ENCODE measurements around the gene IGSF21. TPM values are rescaled to one million over a fixed set of nuclear protein-coding genes. Genes with fewer than 3 reads are reported as not detected.

Gene IGSF21
- polyA plus RNA-seq, 3 donors, result not detected

DNA sequence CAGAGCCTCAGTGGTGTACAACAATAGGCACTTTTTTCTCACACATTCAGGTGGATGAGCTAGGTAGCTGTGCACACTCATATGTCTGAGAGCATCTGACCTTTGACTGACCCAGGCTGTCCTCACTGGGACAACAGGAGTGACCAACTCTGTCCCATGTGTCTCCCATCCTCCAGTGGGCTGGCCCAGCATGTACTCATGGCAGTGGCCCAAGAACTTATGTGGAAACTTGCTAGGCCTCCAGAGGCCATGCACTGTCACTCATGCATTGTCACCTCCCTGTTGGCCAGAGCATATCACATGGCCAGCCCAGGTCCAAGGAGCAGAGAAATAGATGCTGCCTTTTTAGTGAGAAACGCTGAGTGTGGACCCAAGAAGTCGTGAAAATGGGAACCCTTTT, 158.8 kb downstream of the IGSF21 start:
- no peaks in the 10 kb centered on the region for H3K36me3 Mint-ChIP-seq
- Histone ChIP-seq H3K9me3 (replicated peaks in 1 of 2; ENCODE audit: control insufficient read depth in 1 of 2, insufficient read depth in 1 of 2, low read length in 2 of 2) (no peaks in the 10 kb centered on the region), H4K20me1 (ENCODE audit: insufficient read depth, low read length) (no peaks in the 10 kb centered on the region), H3K27me3 (ENCODE audit: control insufficient read depth in 2 of 2, insufficient read depth in 2 of 2, low read length in 2 of 2) (no peaks in the 10 kb centered on the region), H3K4me3 (replicated peaks in 1 of 3; ENCODE audit: low read depth in 2 of 3, low read length in 3 of 3) (no peak overlapping the region), H3K79me2 (ENCODE audit: insufficient read depth, low read length) (no peaks in the 10 kb centered on the region), H2AFZ (ENCODE audit: insufficient read depth, low read depth, low read length, poor library complexity, severe bottlenecking) (no peak overlapping the region), H3K27ac (ENCODE audit: low read depth in 1 of 2, low read length in 2 of 2) (no peak overlapping the region), H3K36me3 (replicated peaks in 1 of 2; ENCODE audit: control insufficient read depth in 1 of 2, insufficient read depth in 2 of 2, low read length in 2 of 2) (no peaks in the 10 kb centered on the region), H3K4me1 (ENCODE audit: control insufficient read depth in 1 of 2, insufficient read depth in 2 of 2, low read length in 2 of 2) (no peaks in the 10 kb centered on the region), H3K9ac (ENCODE audit: insufficient read depth, low read length, poor library complexity, severe bottlenecking) (no peak overlapping the region), H3K4me2 (replicated peaks; ENCODE audit: extremely low read depth, low read length, poor library complexity, severe bottlenecking) (no peak overlapping the region)
- TF ChIP-seq CTCF (IDR thresholded peaks at IDR 0.05), result no peak
- H3K9me3 Mint-ChIP-seq, result peaks cover 0 to 4% (median 0%) of the 10 kb centered on the region in 7 donors
- 78% methylated on average over 2 of the region's 2 CpGs for WGBS (ENCODE audit: insufficient coverage)
- peaks cover 3 to 8% (median 6%) of the 10 kb centered on the region in 3 donors for H3K27me3 Mint-ChIP-seq (ENCODE audit: low read depth in 3 of 3)
- no peaks in the 10 kb centered on the region for H3K4me1 Mint-ChIP-seq
- intact Hi-C loops (cut with micrococcal nuclease), result no loop called here
- no peak for DNase-seq
- no peak overlapping the region for H3K27ac Mint-ChIP-seq
- no peak overlapping the region for H3K4me3 Mint-ChIP-seq

GRCh38 chr1:18271336-18271735, 163.7 kb downstream of the IGSF21 start:
- peaks cover 3 to 6% (median 6%) of the 10 kb centered on the region in 3 donors for H3K27me3 Mint-ChIP-seq (ENCODE audit: low read depth in 3 of 3)

More at GRCh38 chr1:18271336-18271735, 163.7 kb downstream of the IGSF21 start:
- no peak overlapping the region for H3K27ac Mint-ChIP-seq
- H3K36me3 Mint-ChIP-seq, result no peaks in the 10 kb centered on the region
- H3K9me3 Mint-ChIP-seq, result peaks cover 0 to 6% (median 2%) of the 10 kb centered on the region in 7 donors
- no peak overlapping the region for H3K4me3 Mint-ChIP-seq
- Histone ChIP-seq H3K36me3 (replicated peaks in 1 of 2; ENCODE audit: control insufficient read depth in 1 of 2, insufficient read depth in 2 of 2, low read length in 2 of 2) (no peaks in the 10 kb centered on the region), H3K9ac (ENCODE audit: insufficient read depth, low read length, poor library complexity, severe bottlenecking) (no peak overlapping the region), H3K4me1 (ENCODE audit: control insufficient read depth in 1 of 2, insufficient read depth in 2 of 2, low read length in 2 of 2) (no peaks in the 10 kb centered on the region), H3K4me2 (replicated peaks; ENCODE audit: extremely low read depth, low read length, poor library complexity, severe bottlenecking) (no peak overlapping the region), H2AFZ (ENCODE audit: insufficient read depth, low read depth, low read length, poor library complexity, severe bottlenecking) (no peak overlapping the region), H3K79me2 (ENCODE audit: insufficient read depth, low read length) (no peaks in the 10 kb centered on the region), H3K27ac (ENCODE audit: low read depth in 1 of 2, low read length in 2 of 2) (no peak overlapping the region), H3K4me3 (replicated peaks in 1 of 3; ENCODE audit: low read depth in 2 of 3, low read length in 3 of 3) (no peak overlapping the region), H4K20me1 (ENCODE audit: insufficient read depth, low read length) (no peaks in the 10 kb centered on the region), H3K27me3 (ENCODE audit: control insufficient read depth in 2 of 2, insufficient read depth in 2 of 2, low read length in 2 of 2) (no peaks in the 10 kb centered on the region), H3K9me3 (replicated peaks in 1 of 2; ENCODE audit: control insufficient read depth in 1 of 2, insufficient read depth in 1 of 2, low read length in 2 of 2) (no peaks in the 10 kb centered on the region)
- WGBS (ENCODE audit: insufficient coverage), result 88% methylated on average over 2 of the region's 2 CpGs
- no peak for TF ChIP-seq CTCF (IDR thresholded peaks at IDR 0.05)
- H3K4me1 Mint-ChIP-seq, result no peaks in the 10 kb centered on the region
- DNase-seq, result no peak
- intact Hi-C loops (cut with micrococcal nuclease), result no loop called here
